Measurements from ENCODE around the gene MRPS27.

Gene MRPS27

GRCh38 chr5:72290356-72291133 is 29.5 kb downstream of the MRPS27 start:
- no peak for DNase-seq

GRCh38 chr5:72288924-72289323 is 31.1 kb downstream of the MRPS27 start:
- DNase-seq, result no peak

- no peak for DNase-seq
Measured at GRCh38 chr5:72286798-72287197, 33.2 kb downstream of the MRPS27 start.

GRCh38 chr5:72285424-72285821 is 34.6 kb downstream of the MRPS27 start:
- DNase-seq, result no peak

GRCh38 chr5:72284559-72285423 is 35.2 kb downstream of the MRPS27 start:
- peak; percentile 48 for DNase-seq

- DNase-seq, result no peak
Measured at GRCh38 chr5:72283358-72283757, 36.7 kb downstream of the MRPS27 start.

- DNase-seq, result no peak
Measured at GRCh38 chr5:72282878-72283277, 37.2 kb downstream of the MRPS27 start.

GRCh38 chr5:72281764-72282499 is 38.1 kb downstream of the MRPS27 start:
- DNase-seq, result no peak

GRCh38 chr5:72281430-72281763 is 38.6 kb downstream of the MRPS27 start:
- DNase-seq, result no peak

GRCh38 chr5:72280581-72281069 is 39.4 kb downstream of the MRPS27 start:
- DNase-seq, result no peak

GRCh38 chr5:72276219-72276752 is 43.8 kb downstream of the MRPS27 start:
- DNase-seq, result no peak

GRCh38 chr5:72273547-72273946 is 46.5 kb downstream of the MRPS27 start:
- DNase-seq, result no peak

- DNase-seq, result no peak
Measured at GRCh38 chr5:72272398-72272797, 47.6 kb downstream of the MRPS27 start.

- DNase-seq, result no peak
Measured at GRCh38 chr5:72271702-72272101, 48.3 kb downstream of the MRPS27 start.

- no peak for DNase-seq
Measured at GRCh38 chr5:72270037-72270436, 50.0 kb downstream of the MRPS27 start.

GRCh38 chr5:72269411-72269780 is 50.6 kb downstream of the MRPS27 start:
- DNase-seq, result no peak

- DNase-seq, result peak; percentile 12
Measured at GRCh38 chr5:72268753-72269410, 51.2 kb downstream of the MRPS27 start.

- no peak for DNase-seq
Measured at GRCh38 chr5:72268260-72268659, 51.8 kb downstream of the MRPS27 start.

- no peak for DNase-seq
Measured at GRCh38 chr5:72267685-72268084, 52.4 kb downstream of the MRPS27 start.

GRCh38 chr5:72266862-72267261 is 53.2 kb downstream of the MRPS27 start:
- no peak for DNase-seq

GRCh38 chr5:72265032-72265877 is 54.8 kb downstream of the MRPS27 start:
- no peak for DNase-seq

GRCh38 chr5:72256536-72256935 is 63.5 kb downstream of the MRPS27 start:
- no peak for DNase-seq
